HepG2 (cell line): ENCODE results near the gene PRSS27.

Experiments
- BHLHE40 ChIP-seq: IDR thresholded peaks from 2 replicates; pipeline ENCODE4 v1.6.1; 2011; ENCODE audit warnings: low read length, improper control_type of control experiment
- EP300 ChIP-seq, 3 experiments: sonication (generic) in 1 of 3; formaldehyde crosslinking in 1 of 3; IDR thresholded peaks; 2 replicates each; pipeline versions ENCODE4 v1.5.1 to v1.6.1; 2011 to 2020; ENCODE audit warnings: low read depth in 2 of 3, low read length in 2 of 3, borderline replicate concordance in 1 of 3, improper control_type of control experiment in 1 of 3, mild to moderate bottlenecking in 1 of 3, missing genetic modification reagents in 1 of 3, moderate library complexity in 1 of 3
- EZH2 ChIP-seq: conservative IDR thresholded peaks from 2 replicates; pipeline ENCODE4 v1.6.1; 2012; ENCODE audit warnings: mild to moderate bottlenecking, low read depth, low read length, moderate library complexity
- JUN ChIP-seq: sonication (generic); formaldehyde crosslinking; IDR thresholded peaks from 2 replicates; pipeline ENCODE4 v1.4.0; 2020; ENCODE audit warnings: mild to moderate bottlenecking, missing genetic modification reagents
- POLR2A ChIP-seq, 2 experiments: IDR thresholded peaks; 2 replicates each; pipeline ENCODE4 v1.6.1; 2011; ENCODE audit warnings: low read depth in 2 of 2, low read length in 2 of 2, mild to moderate bottlenecking in 1 of 2, moderate library complexity in 1 of 2; ENCODE audit not compliant: insufficient read depth in 1 of 2
- PTBP1 ChIP-seq: fragments of 200-400 bp; formaldehyde crosslinking; IDR thresholded peaks from 2 replicates; pipeline ENCODE4 v1.6.1; 2018; ENCODE audit warnings: low read length, low read depth; ENCODE audit not compliant: poor library complexity, severe bottlenecking
- RAD51 ChIP-seq: fragments of 450-650 bp; IDR thresholded peaks from 2 replicates; pipeline ENCODE4 v1.6.1; 2016; ENCODE audit warnings: borderline replicate concordance
- TAF1 ChIP-seq: sonication (generic); formaldehyde crosslinking; IDR thresholded peaks from 2 replicates; pipeline ENCODE4 v1.4.0; 2020; ENCODE audit warnings: missing genetic modification reagents
- ZBTB8A ChIP-seq: sonication (generic); formaldehyde crosslinking; IDR thresholded peaks from 2 replicates; pipeline ENCODE4 v1.4.0; 2020; ENCODE audit warnings: mild to moderate bottlenecking, low read depth, missing genetic modification reagents, borderline replicate concordance
- ZFP37 ChIP-seq: sonication (generic); formaldehyde crosslinking; IDR thresholded peaks from 2 replicates; pipeline ENCODE4 v1.4.0; 2020; ENCODE audit warnings: missing genetic modification reagents, borderline replicate concordance
- ZNF747 ChIP-seq: sonication (generic); formaldehyde crosslinking; IDR thresholded peaks from 2 replicates; pipeline ENCODE4 v1.8.1; 2023; ENCODE audit warnings: missing genetic modification reagents, mild to moderate bottlenecking, borderline replicate concordance
- ZNF761 ChIP-seq: sonication (generic); formaldehyde crosslinking; conservative IDR thresholded peaks from 2 replicates; pipeline ENCODE4 v1.4.0; 2020; ENCODE audit warnings: mild to moderate bottlenecking, missing genetic modification reagents
- TF ChIP-seq, protein P1 (sequence below): sonication (generic); formaldehyde crosslinking; IDR thresholded peaks from 2 replicates; pipeline ENCODE4 v1.5.0; 2020; ENCODE audit warnings: mild to moderate bottlenecking, missing genetic modification reagents, moderate library complexity
- TF ChIP-seq, protein P2 (sequence below): sonication (generic); formaldehyde crosslinking; IDR thresholded peaks from 2 replicates; pipeline ENCODE4 v1.5.0; 2020; ENCODE audit warnings: mild to moderate bottlenecking, missing genetic modification reagents

DNA sequence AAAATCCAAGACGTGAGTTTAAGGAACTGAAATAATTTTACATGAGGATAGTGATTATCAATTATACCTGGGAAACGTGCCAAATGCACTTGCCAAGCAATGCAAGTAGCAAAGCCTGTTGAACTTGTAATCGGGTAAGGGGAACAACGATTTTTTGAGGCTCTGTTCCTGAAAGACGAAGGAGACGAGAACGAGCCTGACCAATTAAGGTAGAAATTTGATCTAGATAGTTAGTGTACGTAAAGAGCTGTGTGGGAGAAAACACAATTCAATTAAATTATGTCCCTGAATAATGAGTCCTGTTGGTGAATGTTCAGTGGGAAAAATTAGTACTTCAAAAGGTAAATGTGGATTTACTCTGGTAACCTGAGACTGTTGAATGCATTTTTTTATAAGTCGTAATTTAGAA is 55.4 kb downstream of the PRSS27 start:
- TF ChIP-seq ZNF761 (CRISPR knock-in tag) (no peak), RAD51 (no peak), BHLHE40 (no peak), POLR2A (IDR thresholded peaks at IDR 0.05; ENCODE audit: insufficient read depth in 1 of 2, low read depth in 2 of 2, low read length in 2 of 2) (no peak), ZBTB8A (no peak), EZH2 (no peak), TAF1 (CRISPR knock-in tag) (no peak), JUN (CRISPR knock-in tag) (no peak), ZNF747 (CRISPR knock-in tag) (no peak), EP300 (IDR thresholded peaks at IDR 0.05; ENCODE audit: low read depth in 2 of 2, low read length in 2 of 2) (no peak), EP300 (CRISPR knock-in tag; IDR thresholded peaks at IDR 0.05; ENCODE audit: borderline replicate concordance) (no peak), PTBP1 (no peak), ZFP37 (CRISPR knock-in tag) (no peak)
- TF ChIP-seq, protein P1, sequence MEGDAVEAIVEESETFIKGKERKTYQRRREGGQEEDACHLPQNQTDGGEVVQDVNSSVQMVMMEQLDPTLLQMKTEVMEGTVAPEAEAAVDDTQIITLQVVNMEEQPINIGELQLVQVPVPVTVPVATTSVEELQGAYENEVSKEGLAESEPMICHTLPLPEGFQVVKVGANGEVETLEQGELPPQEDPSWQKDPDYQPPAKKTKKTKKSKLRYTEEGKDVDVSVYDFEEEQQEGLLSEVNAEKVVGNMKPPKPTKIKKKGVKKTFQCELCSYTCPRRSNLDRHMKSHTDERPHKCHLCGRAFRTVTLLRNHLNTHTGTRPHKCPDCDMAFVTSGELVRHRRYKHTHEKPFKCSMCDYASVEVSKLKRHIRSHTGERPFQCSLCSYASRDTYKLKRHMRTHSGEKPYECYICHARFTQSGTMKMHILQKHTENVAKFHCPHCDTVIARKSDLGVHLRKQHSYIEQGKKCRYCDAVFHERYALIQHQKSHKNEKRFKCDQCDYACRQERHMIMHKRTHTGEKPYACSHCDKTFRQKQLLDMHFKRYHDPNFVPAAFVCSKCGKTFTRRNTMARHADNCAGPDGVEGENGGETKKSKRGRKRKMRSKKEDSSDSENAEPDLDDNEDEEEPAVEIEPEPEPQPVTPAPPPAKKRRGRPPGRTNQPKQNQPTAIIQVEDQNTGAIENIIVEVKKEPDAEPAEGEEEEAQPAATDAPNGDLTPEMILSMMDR: no peak
- TF ChIP-seq, protein P2, sequence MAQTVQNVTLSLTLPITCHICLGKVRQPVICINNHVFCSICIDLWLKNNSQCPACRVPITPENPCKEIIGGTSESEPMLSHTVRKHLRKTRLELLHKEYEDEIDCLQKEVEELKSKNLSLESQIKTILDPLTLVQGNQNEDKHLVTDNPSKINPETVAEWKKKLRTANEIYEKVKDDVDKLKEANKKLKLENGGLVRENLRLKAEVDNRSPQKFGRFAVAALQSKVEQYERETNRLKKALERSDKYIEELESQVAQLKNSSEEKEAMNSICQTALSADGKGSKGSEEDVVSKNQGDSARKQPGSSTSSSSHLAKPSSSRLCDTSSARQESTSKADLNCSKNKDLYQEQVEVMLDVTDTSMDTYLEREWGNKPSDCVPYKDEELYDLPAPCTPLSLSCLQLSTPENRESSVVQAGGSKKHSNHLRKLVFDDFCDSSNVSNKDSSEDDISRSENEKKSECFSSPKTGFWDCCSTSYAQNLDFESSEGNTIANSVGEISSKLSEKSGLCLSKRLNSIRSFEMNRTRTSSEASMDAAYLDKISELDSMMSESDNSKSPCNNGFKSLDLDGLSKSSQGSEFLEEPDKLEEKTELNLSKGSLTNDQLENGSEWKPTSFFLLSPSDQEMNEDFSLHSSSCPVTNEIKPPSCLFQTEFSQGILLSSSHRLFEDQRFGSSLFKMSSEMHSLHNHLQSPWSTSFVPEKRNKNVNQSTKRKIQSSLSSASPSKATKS (CRISPR knock-in tag): no peak
